ENCODE results near the gene PIGH. TPM values are rescaled to one million over a fixed set of nuclear protein-coding genes. Genes with fewer than 3 reads are reported as not detected.
A peak's percentile ranks its signal among the peaks of the same experiment; 100 is the strongest.
"Not testable (repeated sequence)": the region's sequence is repeated elsewhere in the genome, so short reads cannot be mapped to it uniquely, and the experiment has no call there.

Gene PIGH
- total and polyA plus RNA-seq, 4 donors: 16.3 to 35.7 (median 18.0) TPM

GRCh38 chr14:67636361-67636919 lies 36.4 kb upstream of the PIGH start:
- Histone ChIP-seq H3K27ac (ENCODE audit: low read depth in 1 of 2, low read length in 2 of 2) (no peak overlapping the region), H3K27me3 (ENCODE audit: control insufficient read depth in 1 of 2, insufficient read depth in 2 of 2, low read length in 1 of 2) (no peaks in the 10 kb centered on the region), H3K4me1 (ENCODE audit: control insufficient read depth in 1 of 2, insufficient read depth in 2 of 2, low read length in 2 of 2) (no peaks in the 10 kb centered on the region), H3K4me3 (ENCODE audit: low read length in 2 of 2) (no peak overlapping the region), H3K9me3 (ENCODE audit: control insufficient read depth, low read length) (no peaks in the 10 kb centered on the region), H3K36me3 (ENCODE audit: control insufficient read depth in 1 of 2, insufficient read depth in 2 of 2, low read length in 1 of 2) (no peaks in the 10 kb centered on the region)
- 77 to 86% methylated on average over 3 of the region's 3 CpGs for WGBS, 2 donors
- DNase-seq (no peak), ATAC-seq (ENCODE audit: low FRiP score) (no peak)
- intact Hi-C loops (cut with DNase I): no loop called here

- no peak overlapping the region for H3K4me3 ChIP-seq (ENCODE audit: low read length in 2 of 2)
- H3K4me1 ChIP-seq (ENCODE audit: control insufficient read depth in 1 of 2, insufficient read depth in 2 of 2, low read length in 2 of 2): no peaks in the 10 kb centered on the region
- no peaks in the 10 kb centered on the region for H3K36me3 ChIP-seq (ENCODE audit: control insufficient read depth in 1 of 2, insufficient read depth in 2 of 2, low read length in 1 of 2)
- intact Hi-C loops (cut with DNase I): no loop called here
- H3K9me3 ChIP-seq (ENCODE audit: control insufficient read depth, low read length): no peaks in the 10 kb centered on the region
- 84 to 90% methylated on average over 5 of the region's 5 CpGs for WGBS, 2 donors
- H3K27me3 ChIP-seq (ENCODE audit: control insufficient read depth in 1 of 2, insufficient read depth in 2 of 2, low read length in 1 of 2): no peaks in the 10 kb centered on the region
- H3K27ac ChIP-seq (ENCODE audit: low read depth in 1 of 2, low read length in 2 of 2): no peak overlapping the region
- no peak for DNase-seq
- no peak for ATAC-seq (ENCODE audit: low FRiP score)
Measured at GRCh38 chr14:67633451-67634147, 33.5 kb upstream of the PIGH start.

GRCh38 chr14:67630938-67631337 lies 30.9 kb upstream of the PIGH start:
- 79 to 83% methylated on average over 5 of the region's 5 CpGs for WGBS, 2 donors
- no peak for ATAC-seq (ENCODE audit: low FRiP score)
- intact Hi-C loops (cut with DNase I): no loop called here

GRCh38 chr14:67630186-67630585 lies 30.1 kb upstream of the PIGH start:
- Histone ChIP-seq H3K27me3 (ENCODE audit: control insufficient read depth in 1 of 2, insufficient read depth in 2 of 2, low read length in 1 of 2) (no peaks in the 10 kb centered on the region), H3K36me3 (ENCODE audit: control insufficient read depth in 1 of 2, insufficient read depth in 2 of 2, low read length in 1 of 2) (no peaks in the 10 kb centered on the region), H3K4me3 (ENCODE audit: low read length in 2 of 2) (no peak overlapping the region), H3K9me3 (ENCODE audit: control insufficient read depth, low read length) (no peaks in the 10 kb centered on the region), H3K4me1 (ENCODE audit: control insufficient read depth in 1 of 2, insufficient read depth in 2 of 2, low read length in 2 of 2) (no peaks in the 10 kb centered on the region), H3K27ac (ENCODE audit: low read depth in 1 of 2, low read length in 2 of 2) (no peak overlapping the region)
- WGBS, 2 donors: 90 to 91% methylated on average over 4 of the region's 4 CpGs
- intact Hi-C loops (cut with DNase I): no loop called here
- ATAC-seq (ENCODE audit: low FRiP score) (no peak), DNase-seq (no peak)

More at GRCh38 chr14:67630938-67631337, 30.9 kb upstream of the PIGH start:
- H3K4me3 ChIP-seq (ENCODE audit: low read length in 2 of 2): no peak overlapping the region
- no peak overlapping the region for H3K27ac ChIP-seq (ENCODE audit: low read depth in 1 of 2, low read length in 2 of 2)
- no peaks in the 10 kb centered on the region for H3K36me3 ChIP-seq (ENCODE audit: control insufficient read depth in 1 of 2, insufficient read depth in 2 of 2, low read length in 1 of 2)
- no peaks in the 10 kb centered on the region for H3K9me3 ChIP-seq (ENCODE audit: control insufficient read depth, low read length)
- DNase-seq: no peak
- no peaks in the 10 kb centered on the region for H3K4me1 ChIP-seq (ENCODE audit: control insufficient read depth in 1 of 2, insufficient read depth in 2 of 2, low read length in 2 of 2)
- no peaks in the 10 kb centered on the region for H3K27me3 ChIP-seq (ENCODE audit: control insufficient read depth in 1 of 2, insufficient read depth in 2 of 2, low read length in 1 of 2)

DNA sequence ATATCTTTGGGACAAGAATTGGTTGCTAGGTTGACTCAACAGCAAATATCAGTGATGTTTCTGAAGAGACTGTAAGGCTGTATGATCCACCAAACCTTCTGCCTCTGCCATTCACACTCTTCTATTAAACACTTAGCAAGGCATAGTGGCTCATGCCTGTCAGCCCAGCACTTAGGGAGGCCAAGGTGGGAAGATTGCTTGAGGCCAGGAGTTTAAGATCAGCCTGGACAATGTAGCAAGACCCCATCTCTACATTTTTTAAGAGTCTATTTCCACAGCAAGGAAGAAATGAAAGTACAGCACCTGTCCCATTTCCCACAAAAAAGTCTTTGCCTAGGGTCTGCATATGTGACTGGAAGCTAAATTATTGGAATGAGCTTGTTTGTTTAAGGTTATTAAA lies 27.5 kb upstream of the PIGH start:
- Histone ChIP-seq H3K9me3 (ENCODE audit: control insufficient read depth, low read length) (no peaks in the 10 kb centered on the region), H3K27ac (ENCODE audit: low read depth in 1 of 2, low read length in 2 of 2) (no peak overlapping the region), H3K4me3 (ENCODE audit: low read length in 2 of 2) (no peak overlapping the region), H3K4me1 (ENCODE audit: control insufficient read depth in 1 of 2, insufficient read depth in 2 of 2, low read length in 2 of 2) (peaks cover 0 to 2% of the 10 kb centered on the region in 2 donors), H3K27me3 (ENCODE audit: control insufficient read depth in 1 of 2, insufficient read depth in 2 of 2, low read length in 1 of 2) (no peaks in the 10 kb centered on the region), H3K36me3 (ENCODE audit: control insufficient read depth in 1 of 2, insufficient read depth in 2 of 2, low read length in 1 of 2) (no peaks in the 10 kb centered on the region)
- ATAC-seq (ENCODE audit: low FRiP score) (no peak), DNase-seq (no peak)
- intact Hi-C loops (cut with DNase I): no loop called here

DNA sequence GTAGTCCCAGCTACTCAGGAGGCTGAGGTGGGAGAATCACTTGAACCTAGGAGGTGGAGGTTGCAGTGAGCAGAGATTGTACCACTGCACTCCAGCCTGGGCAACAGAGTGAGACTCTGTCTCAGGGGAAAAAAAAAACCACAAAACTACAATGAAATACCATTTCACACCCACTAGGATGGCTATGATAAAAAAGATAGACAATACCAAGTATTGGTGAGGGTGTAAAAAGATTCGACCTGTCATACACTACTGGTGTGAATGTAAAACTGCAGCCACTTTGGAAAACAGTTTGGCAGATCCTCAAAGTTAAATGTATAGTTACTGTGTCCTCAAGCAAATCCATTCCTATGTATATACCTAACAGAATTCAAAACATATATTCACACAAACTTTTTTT lies 26.1 kb upstream of the PIGH start:
- ATAC-seq (ENCODE audit: low FRiP score); intact Hi-C loops (cut with DNase I): not testable (repeated sequence)
- WGBS, 2 donors: 90 to 94% methylated on average over 1 of the region's 1 CpG

GRCh38 chr14:67623114-67623513 lies 23.0 kb upstream of the PIGH start:
- no peaks in the 10 kb centered on the region for H3K36me3 ChIP-seq (ENCODE audit: control insufficient read depth in 1 of 2, insufficient read depth in 2 of 2, low read length in 1 of 2)
- H3K27me3 ChIP-seq (ENCODE audit: control insufficient read depth in 1 of 2, insufficient read depth in 2 of 2, low read length in 1 of 2): no peaks in the 10 kb centered on the region
- H3K27ac ChIP-seq (ENCODE audit: low read depth in 1 of 2, low read length in 2 of 2): peak overlapping the region in 1 of 2 donors; percentile 80
- H3K4me3 ChIP-seq (ENCODE audit: low read length in 2 of 2): no peak overlapping the region
- 42 to 53% methylated on average over 2 of the region's 2 CpGs for WGBS, 2 donors
- no peak for DNase-seq
- no peaks in the 10 kb centered on the region for H3K9me3 ChIP-seq (ENCODE audit: control insufficient read depth, low read length)
- ATAC-seq (ENCODE audit: low FRiP score): no peak
- intact Hi-C loops (cut with DNase I): no loop called here
- H3K4me1 ChIP-seq (ENCODE audit: control insufficient read depth in 1 of 2, insufficient read depth in 2 of 2, low read length in 2 of 2): peaks cover 0 to 2% of the 10 kb centered on the region in 2 donors

More for the DNA sequence above, 26.1 kb upstream of the PIGH start:
- not testable (repeated sequence) for H3K36me3 ChIP-seq (ENCODE audit: control insufficient read depth in 1 of 2, insufficient read depth in 2 of 2, low read length in 1 of 2); H3K4me3 ChIP-seq (ENCODE audit: low read length in 2 of 2); H3K9me3 ChIP-seq (ENCODE audit: control insufficient read depth, low read length); DNase-seq; H3K27me3 ChIP-seq (ENCODE audit: control insufficient read depth in 1 of 2, insufficient read depth in 2 of 2, low read length in 1 of 2); H3K4me1 ChIP-seq (ENCODE audit: control insufficient read depth in 1 of 2, insufficient read depth in 2 of 2, low read length in 2 of 2); H3K27ac ChIP-seq (ENCODE audit: low read depth in 1 of 2, low read length in 2 of 2)

- Histone ChIP-seq H3K27ac (ENCODE audit: low read depth in 1 of 2, low read length in 2 of 2) (peak overlapping the region; percentile 25 to 80), H3K4me3 (ENCODE audit: low read length in 2 of 2) (no peak overlapping the region), H3K9me3 (ENCODE audit: control insufficient read depth, low read length) (no peaks in the 10 kb centered on the region), H3K36me3 (ENCODE audit: control insufficient read depth in 1 of 2, insufficient read depth in 2 of 2, low read length in 1 of 2) (no peaks in the 10 kb centered on the region), H3K27me3 (ENCODE audit: control insufficient read depth in 1 of 2, insufficient read depth in 2 of 2, low read length in 1 of 2) (no peaks in the 10 kb centered on the region), H3K4me1 (ENCODE audit: control insufficient read depth in 1 of 2, insufficient read depth in 2 of 2, low read length in 2 of 2) (peaks cover 0 to 2% of the 10 kb centered on the region in 2 donors)
- DNase-seq: peak in 1 of 2 donors; percentile 62
- no peak for ATAC-seq (ENCODE audit: low FRiP score)
- 30 to 33% methylated on average over 4 of the region's 4 CpGs for WGBS, 2 donors
- intact Hi-C loops (cut with DNase I): no loop called here
Measured at GRCh38 chr14:67622675-67623074, 22.6 kb upstream of the PIGH start.

GRCh38 chr14:67620217-67620785 lies 20.2 kb upstream of the PIGH start:
- WGBS, 2 donors: 2 to 3% methylated on average over 19 of the region's 19 CpGs
- ATAC-seq (ENCODE audit: low FRiP score) (peak; percentile 36), DNase-seq (peak in 1 of 2 donors; percentile 77)
- H3K9me3 ChIP-seq (ENCODE audit: control insufficient read depth, low read length): no peaks in the 10 kb centered on the region
- H3K4me1 ChIP-seq (ENCODE audit: control insufficient read depth in 1 of 2, insufficient read depth in 2 of 2, low read length in 2 of 2): peaks cover 0 to 2% of the 10 kb centered on the region in 2 donors
- no peaks in the 10 kb centered on the region for H3K36me3 ChIP-seq (ENCODE audit: control insufficient read depth in 1 of 2, insufficient read depth in 2 of 2, low read length in 1 of 2)
- peak overlapping the region; percentile 29 to 42 for H3K4me3 ChIP-seq (ENCODE audit: low read length in 2 of 2)
- H3K27me3 ChIP-seq (ENCODE audit: control insufficient read depth in 1 of 2, insufficient read depth in 2 of 2, low read length in 1 of 2): no peaks in the 10 kb centered on the region
- peak overlapping the region in 1 of 2 donors; percentile 66 for H3K27ac ChIP-seq (ENCODE audit: low read depth in 1 of 2, low read length in 2 of 2)
- intact Hi-C loops (cut with DNase I): no loop called here
